ENCODE results near the gene CDK13.
"Not testable (repeated sequence)": the region's sequence is repeated elsewhere in the genome, so short reads cannot be mapped to it uniquely, and the experiment has no call there.

GRCh38 chr7:40139891-40140290 lies 189.8 kb downstream of the CDK13 start:
- not testable (repeated sequence) for TF ChIP-seq CTCF (conservative IDR thresholded peaks at IDR 0.05; ENCODE audit: low read length); EZH2phosphoT487 (IDR thresholded peaks at IDR 0.05; ENCODE audit: borderline replicate concordance, low read depth, low read length)
